ENCODE data around the gene OR2Y1. TPM values are rescaled to one million over a fixed set of nuclear protein-coding genes. Genes with fewer than 3 reads are reported as not detected.
"Not testable (repeated sequence)": the region's sequence is repeated elsewhere in the genome, so short reads cannot be mapped to it uniquely, and the experiment has no call there.

Gene OR2Y1
- total RNA-seq, 2 donors from 2014 or later = not detected

DNA sequence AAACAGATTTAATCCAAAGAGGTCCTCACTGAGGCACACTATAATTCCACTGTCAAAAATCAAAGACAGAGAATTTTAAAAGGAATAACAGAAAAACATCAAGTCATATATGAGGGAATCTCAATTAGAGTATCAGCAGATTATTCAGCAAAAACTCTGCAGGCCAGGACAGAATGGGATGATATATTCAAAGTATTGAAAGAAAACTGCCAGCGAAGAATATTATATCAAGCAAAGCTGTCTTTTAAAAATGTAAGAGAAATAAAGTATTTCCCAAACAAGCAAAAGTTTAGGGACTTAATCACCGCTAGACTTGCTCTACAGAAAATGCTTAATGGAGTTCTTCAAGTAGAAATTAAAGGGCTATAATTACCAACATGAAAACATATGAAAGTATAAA lies 15.7 kb upstream of the OR2Y1 start:
- intact Hi-C loops (cut with DNase I) = no loop called here
- DNase-seq (no peak), ATAC-seq (no peak)

DNA sequence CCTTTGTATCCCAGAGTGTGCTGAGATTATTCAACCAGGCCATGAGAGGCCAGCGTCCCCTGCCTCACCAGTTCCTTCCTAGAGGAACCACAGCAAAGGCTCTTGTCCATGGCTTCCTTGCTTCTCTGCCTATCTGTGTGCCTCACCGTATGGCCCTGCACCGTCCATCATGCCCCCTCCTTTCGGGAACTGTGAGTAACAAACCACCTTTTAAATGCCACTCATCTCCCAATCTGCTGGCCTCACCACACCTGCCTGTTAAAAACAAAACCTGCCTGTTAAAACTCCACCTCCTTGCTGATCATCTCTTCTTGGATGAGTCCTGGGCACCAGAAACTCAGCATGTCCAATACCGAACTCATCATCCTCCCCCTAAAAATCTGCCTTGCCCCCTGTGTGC lies 4.4 kb upstream of the OR2Y1 start:
- DNase-seq (no peak), ATAC-seq (no peak)
- intact Hi-C loops (cut with DNase I) = no loop called here

- ATAC-seq = no peak
- no peak for DNase-seq
Observed at GRCh38 chr5:180742727-180743126, 2.9 kb upstream of the OR2Y1 start.

GRCh38 chr5:180740953-180741352 lies 1.1 kb upstream of the OR2Y1 start:
- ATAC-seq; intact Hi-C loops (cut with DNase I); DNase-seq: not testable (repeated sequence)

More at GRCh38 chr5:180742727-180743126, 2.9 kb upstream of the OR2Y1 start:
- intact Hi-C loops (cut with DNase I) = no loop called here

DNA sequence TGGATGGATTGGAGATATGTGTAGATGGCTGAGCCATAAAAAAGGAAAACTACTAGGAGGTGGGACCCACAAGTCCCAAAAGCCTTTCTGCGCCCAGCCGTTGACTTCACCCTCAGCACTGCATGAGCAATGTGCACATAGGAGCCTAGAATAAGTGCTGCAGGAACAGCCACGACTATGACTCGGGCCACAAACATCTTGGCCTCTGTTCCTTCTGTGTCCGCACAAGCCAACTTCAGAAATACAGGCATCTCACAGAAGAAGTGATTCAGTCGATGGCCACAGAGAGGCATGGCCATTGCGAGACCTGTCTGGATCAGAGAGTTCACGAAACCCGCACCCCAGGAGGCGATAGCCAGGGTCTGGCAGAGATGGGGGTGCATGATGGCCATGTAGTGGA lies 587 bp downstream of the OR2Y1 start:
- ATAC-seq (no peak), DNase-seq (no peak)
- intact Hi-C loops (cut with DNase I) = no loop called here

DNA sequence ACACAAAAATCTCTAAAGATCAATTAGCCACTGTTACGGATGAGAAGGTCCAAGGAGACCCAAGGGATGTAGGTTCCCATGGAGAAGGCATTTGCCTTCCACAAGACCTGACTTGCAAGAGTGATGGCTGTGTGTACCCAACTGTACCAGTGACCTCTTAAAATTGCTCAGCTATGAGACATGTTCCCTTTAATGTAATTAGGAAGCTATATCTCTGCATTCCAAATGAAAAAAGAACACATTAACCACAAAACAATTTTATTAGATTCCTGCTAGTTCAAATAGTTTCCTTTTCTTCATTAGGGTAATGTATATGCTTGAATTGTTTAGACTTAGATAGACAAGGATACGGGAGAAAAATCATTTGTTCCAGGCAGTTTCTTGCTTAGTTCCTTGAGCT lies 3.3 kb downstream of the OR2Y1 start:
- intact Hi-C loops (cut with DNase I) = no loop called here
- ATAC-seq (no peak), DNase-seq (no peak)

- ATAC-seq (no peak), DNase-seq (no peak)
- intact Hi-C loops (cut with DNase I) = no loop called here
Observed at GRCh38 chr5:180724944-180725343, 14.9 kb downstream of the OR2Y1 start.

GRCh38 chr5:180723936-180724335 lies 15.9 kb downstream of the OR2Y1 start:
- intact Hi-C loops (cut with DNase I) = no loop called here
- ATAC-seq (no peak), DNase-seq (no peak)

GRCh38 chr5:180720486-180720885 lies 19.4 kb downstream of the OR2Y1 start:
- ATAC-seq (no peak), DNase-seq (no peak)
- intact Hi-C loops (cut with DNase I) = no loop called here

GRCh38 chr5:180719781-180720180 lies 20.1 kb downstream of the OR2Y1 start:
- DNase-seq (no peak), ATAC-seq (no peak)
- intact Hi-C loops (cut with DNase I) = no loop called here

DNA sequence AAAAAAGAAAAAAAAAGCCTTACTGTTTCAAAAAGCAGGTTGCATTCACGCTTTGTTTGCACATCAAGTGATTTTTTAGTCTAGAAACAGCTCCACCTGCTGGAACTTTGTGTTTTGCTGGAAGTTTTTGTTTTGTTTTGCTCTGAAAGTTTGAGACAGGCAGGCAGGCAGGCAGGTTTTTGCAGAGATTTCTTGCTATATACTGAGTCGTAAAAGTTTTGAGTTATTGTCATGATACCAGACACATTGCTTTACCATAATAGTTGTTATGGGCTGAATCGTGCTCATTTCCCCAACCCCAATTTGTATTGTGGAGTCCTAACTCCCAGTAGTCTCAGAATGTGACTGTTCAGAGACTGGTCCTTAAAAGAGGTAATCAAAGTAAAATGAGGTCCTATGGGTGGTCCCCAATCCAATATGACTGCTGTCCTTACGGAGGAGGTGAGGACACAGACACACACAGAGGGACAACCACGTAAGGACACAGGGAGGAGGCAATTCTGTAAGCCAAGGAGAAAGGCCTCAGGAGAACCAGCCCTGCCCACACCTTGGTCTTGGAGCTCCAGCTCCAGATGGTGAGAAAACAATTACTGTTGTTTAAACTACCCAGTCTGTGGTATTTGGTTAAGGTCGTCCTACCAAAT lies 20.9 kb downstream of the OR2Y1 start:
- intact Hi-C loops (cut with DNase I) = no loop called here
- no peak for ATAC-seq
- no peak for DNase-seq

DNA sequence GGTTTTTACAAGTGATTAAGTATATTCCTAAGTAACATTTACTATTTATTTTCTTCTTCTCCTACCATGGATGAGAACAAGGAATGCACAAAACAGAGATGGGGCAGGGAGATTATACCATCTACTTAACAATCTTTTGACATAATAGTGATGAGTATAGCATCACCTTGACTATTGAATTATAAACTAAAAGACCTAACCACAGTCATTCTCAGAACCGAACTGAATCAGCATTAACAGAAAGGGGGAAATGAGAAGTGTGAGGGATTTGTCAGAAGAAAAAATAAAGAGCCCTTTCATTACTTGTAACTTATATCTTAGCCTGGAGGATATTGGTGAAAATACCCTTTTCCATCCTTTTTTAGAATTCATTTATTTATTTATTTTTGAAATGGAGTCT lies 21.9 kb downstream of the OR2Y1 start:
- no peak for ATAC-seq
- intact Hi-C loops (cut with DNase I) = no loop called here
- no peak for DNase-seq

- ATAC-seq (no peak), DNase-seq (no peak)
- intact Hi-C loops (cut with DNase I) = no loop called here
Observed at GRCh38 chr5:180704362-180704761, 35.5 kb downstream of the OR2Y1 start.

GRCh38 chr5:180703912-180704311 lies 35.9 kb downstream of the OR2Y1 start:
- DNase-seq (no peak), ATAC-seq (no peak)
- intact Hi-C loops (cut with DNase I) = no loop called here

- intact Hi-C loops (cut with DNase I); ATAC-seq; DNase-seq: not testable (repeated sequence)
Observed at GRCh38 chr5:180703371-180703770, 36.5 kb downstream of the OR2Y1 start.

GRCh38 chr5:180700440-180700839 lies 39.4 kb downstream of the OR2Y1 start:
- intact Hi-C loops (cut with DNase I); DNase-seq; ATAC-seq: not testable (repeated sequence)

DNA sequence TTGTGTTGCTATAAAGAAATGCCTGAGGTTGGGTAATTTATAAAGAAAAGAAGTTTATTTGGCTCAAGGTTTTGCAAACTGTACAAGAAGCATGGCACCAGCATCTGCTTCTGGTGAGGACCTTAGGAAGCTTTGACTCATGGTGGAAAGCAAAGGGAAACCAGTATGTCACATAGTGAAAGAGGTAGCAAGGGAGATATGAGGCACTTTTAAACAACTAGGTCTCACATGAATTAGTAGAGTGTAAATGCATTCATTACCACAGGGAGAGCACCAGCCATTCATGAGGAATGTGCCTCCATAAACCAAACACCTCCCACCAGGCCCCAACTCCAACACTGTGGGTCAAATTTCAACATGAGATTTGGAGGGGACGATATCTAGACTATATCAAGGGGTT lies 40.8 kb downstream of the OR2Y1 start:
- ATAC-seq = no peak
- DNase-seq = no peak
- intact Hi-C loops (cut with DNase I) = no loop called here

GRCh38 chr5:180696116-180696515 lies 43.7 kb downstream of the OR2Y1 start:
- ATAC-seq (no peak), DNase-seq (no peak)
- intact Hi-C loops (cut with DNase I) = no loop called here

- DNase-seq (no peak), ATAC-seq (no peak)
Observed at GRCh38 chr5:180692429-180692828, 47.4 kb downstream of the OR2Y1 start.

GRCh38 chr5:180691046-180691445 lies 48.8 kb downstream of the OR2Y1 start:
- intact Hi-C loops (cut with DNase I) = no loop called here
- ATAC-seq = no peak
- DNase-seq = no peak

More at GRCh38 chr5:180692429-180692828, 47.4 kb downstream of the OR2Y1 start:
- intact Hi-C loops (cut with DNase I) = no loop called here

- ATAC-seq = no peak
- intact Hi-C loops (cut with DNase I) = no loop called here
- no peak for DNase-seq
Observed at GRCh38 chr5:180690562-180690961, 49.3 kb downstream of the OR2Y1 start.

GRCh38 chr5:180689775-180690174 lies 50.1 kb downstream of the OR2Y1 start:
- ATAC-seq = no peak
- no peak for DNase-seq
- intact Hi-C loops (cut with DNase I) = no loop called here

Data from left cardiac atrium (tissue), 4 donors.